Ecto neural progenitor cell (in vitro differentiated cells): ENCODE data around the gene MBD4.

Source experiments
- DNase-seq: peaks from one replicate; pipeline ENCODE4 v3.0.0-alpha.2; 2018; ENCODE audit warnings: low spot score

MBD4 gene

DNA sequence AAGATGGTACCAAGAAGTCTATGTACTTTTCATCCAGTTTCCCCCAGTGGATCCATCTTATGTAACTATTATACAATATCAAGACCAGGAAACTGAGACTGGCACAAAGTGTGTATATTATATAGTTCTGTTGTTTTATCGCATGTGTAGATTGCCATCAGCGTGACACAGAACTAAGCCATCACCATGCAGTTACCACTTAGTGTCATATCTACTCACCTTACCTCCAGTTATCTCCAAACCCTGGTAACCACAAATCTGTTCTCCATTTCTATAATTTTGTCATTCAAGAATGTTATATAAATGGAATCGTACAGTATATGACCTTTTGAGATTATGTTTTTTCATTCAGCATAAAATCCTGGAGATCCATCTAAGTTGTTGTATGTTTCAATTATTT is 23.3 kb upstream of the MBD4 start:
- no peak for DNase-seq

DNA sequence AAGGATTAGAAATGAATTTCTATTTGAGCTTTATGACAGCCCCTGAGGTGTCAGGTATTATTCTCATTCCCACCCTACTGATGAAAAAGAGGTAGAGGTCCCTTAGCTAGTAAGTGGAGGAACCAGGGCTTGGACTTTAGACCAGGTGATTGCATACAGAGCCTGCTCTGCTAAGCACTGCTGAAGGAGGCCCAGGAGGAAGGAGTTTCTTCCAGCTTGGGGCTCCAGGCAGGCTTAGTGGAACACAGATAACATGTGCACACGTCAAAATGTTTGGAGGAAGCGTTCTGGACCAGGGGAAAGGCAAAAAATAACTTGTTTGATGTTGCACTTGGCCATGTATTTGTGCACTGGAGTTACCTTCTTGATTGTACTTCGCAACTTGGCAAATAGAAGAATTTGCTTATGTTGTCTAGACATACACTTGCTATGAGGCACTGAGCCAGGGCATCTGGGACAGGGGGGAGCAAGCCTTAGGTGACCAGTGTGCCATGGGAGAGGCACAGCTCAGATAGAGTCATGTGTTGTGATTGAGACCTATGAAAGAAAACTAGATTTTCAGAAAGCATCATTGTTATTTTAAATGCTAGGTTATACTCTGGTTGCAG is 22.7 kb upstream of the MBD4 start:
- DNase-seq = no peak

DNA sequence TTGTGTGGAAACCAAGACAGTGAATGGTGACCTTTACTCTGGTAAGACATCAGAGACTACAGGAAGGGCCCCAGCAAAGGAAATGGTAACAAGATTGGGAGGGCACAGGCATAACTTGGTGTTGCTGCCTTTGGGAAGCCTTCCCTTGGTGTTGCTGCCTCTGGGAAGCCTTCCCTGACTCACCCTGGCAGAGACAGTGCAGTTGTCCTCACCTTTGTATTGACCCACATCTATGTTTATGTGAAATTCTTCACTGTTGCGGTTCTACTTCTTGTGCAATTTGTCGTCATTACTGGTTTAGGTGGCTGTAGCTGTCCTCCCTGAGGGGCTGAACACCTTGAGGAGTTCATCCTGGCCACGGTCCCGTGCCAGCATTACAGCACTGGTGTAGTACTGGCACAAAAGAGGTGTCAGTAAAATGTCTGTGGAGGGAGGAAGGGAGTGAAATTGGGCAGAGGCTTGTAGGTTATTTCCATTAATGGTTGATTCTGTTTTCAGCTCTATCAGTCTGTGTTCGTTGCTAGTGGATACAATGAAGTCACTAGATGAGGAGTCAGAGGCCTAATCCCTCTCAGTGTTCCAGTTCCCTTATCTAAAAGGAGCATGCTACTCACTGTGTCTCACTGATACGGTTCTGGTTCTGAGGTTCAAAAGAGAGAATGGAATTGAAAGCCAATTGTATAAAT is 21.9 kb upstream of the MBD4 start:
- no peak for DNase-seq

- no peak for DNase-seq
These were observed 21.3 kb upstream of the MBD4 start for GRCh38 chr3:129461022-129461421.

DNA sequence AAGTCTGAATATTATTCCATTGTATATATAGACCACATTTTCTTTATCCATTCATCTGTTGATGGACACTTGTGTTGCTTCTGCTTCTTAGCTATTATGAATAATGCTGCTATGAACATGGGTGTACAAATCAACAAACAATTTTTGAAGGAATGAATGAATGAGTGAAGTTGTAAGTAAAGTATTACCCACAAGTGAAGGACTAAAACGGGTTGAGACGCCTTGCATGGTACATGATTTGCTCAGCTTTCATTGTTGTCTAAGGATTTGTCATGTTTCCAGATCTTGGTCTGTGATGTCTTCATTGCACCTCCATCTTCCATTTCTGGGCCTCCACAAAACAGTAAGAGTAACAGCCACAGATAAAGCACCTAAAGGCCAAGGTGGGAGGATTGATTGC is 20.8 kb upstream of the MBD4 start:
- DNase-seq = no peak

- no peak for DNase-seq
These were observed 20.4 kb upstream of the MBD4 start for GRCh38 chr3:129460155-129460554.

- DNase-seq = no peak
These were observed 14.0 kb upstream of the MBD4 start for GRCh38 chr3:129453732-129454131.

DNA sequence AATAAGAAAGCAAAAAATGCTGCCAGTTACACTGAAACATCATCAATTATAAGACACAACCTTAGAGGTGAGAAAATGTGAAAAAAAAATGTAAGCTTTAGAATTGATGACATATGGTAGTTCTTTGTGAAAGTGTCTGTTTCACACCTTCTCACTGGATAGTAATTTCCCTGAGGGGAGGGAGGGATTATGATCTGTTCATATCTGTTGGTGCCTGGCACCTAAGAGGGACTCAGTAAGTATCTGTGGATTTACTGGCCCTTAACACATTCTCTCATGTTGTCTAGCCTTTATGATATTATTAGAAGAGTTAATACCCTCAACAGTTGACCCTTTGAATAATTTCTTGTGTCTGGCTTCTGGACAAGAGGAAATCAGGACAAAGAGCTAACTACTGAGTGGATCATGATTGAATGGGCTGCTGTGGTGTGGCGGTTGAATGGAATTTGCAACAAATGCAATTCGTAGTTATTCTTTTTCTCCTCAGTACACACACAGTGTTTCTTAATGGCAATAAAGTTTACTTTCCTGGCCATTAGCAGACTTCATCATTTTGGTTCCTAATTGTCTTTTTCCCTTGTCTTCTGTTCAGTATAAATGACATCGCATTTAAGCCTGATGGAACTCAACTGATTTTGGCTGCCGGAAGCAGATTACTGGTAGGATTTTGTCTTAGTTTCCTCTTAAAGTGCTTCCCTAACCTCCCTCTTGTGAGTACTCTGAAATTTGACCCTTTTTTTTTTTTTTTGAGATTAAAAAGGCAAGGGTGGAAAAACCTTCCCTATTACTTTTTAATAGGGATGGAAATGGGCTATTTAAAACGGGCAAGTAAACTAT is 9.7 kb upstream of the MBD4 start:
- no peak for DNase-seq

DNA sequence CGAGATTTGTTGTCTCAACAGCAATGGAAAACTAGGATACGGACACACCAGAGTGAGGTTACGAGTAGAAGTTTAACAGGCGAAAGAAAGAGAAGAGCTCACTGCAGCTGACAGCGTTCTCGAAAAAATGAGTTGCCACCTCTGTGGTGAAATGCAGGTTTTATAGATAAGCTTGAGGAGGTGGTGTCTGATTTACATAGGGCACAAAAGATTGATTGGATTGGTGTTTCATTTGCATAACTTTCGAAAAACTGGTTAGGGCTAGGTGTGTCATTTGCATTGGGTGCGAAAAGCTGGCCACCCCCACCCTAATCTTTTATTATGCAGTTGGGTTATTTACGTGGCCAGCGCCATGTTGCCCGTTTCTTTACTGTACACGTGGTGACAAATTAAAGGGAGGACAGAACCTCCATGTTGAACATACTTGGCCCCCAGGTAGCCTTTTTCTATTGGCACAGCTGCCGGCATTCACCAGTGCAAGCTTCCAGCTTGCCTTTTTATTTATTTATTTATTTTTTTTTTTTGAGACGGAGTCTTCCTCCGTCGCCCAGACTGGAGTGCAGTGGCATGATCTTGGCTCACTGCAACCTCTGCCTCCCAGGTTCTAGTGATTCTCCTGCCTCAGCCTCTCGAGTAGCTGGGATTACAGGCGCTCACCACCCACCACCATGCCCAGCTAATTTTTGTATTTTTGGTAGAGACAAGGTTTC is 8.6 kb upstream of the MBD4 start:
- no peak for DNase-seq

DNA sequence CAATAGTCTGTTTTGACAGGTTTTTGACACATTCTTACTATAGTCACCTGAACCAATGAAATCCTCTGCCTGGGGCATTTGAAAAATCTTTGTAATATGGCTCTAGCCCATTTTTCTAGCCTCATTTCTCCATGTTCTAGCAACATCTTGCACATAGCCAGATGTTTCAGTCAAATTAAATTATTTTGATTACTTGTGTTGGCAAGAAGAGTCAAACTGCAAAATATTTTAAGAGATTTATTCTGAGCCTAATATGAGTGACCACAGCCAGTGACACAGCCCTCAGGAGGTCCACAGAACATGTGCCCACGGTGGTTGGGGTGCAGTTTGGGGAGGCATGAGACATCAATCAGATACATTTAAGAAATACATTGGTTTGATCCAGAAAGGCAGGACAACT is 7.2 kb upstream of the MBD4 start:
- DNase-seq = no peak

DNA sequence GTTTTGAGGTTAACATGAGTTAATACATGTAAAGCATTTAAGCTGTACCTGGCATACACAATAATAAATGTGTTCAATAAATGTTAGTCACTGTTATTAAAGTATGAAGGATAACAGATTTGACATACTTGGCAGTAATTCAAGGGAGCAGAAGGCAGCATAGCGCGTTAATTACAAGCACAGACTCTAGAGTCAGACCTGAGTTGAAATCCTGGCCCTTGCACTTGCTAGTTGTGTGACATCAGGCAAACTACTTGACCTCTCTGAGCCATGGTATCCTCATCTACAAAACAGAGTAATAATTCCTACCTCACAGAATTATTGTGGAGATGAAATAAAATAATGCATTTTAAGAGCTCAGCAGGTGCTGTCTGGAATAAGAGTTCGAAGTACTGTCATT is 5.7 kb upstream of the MBD4 start:
- DNase-seq = no peak

DNA sequence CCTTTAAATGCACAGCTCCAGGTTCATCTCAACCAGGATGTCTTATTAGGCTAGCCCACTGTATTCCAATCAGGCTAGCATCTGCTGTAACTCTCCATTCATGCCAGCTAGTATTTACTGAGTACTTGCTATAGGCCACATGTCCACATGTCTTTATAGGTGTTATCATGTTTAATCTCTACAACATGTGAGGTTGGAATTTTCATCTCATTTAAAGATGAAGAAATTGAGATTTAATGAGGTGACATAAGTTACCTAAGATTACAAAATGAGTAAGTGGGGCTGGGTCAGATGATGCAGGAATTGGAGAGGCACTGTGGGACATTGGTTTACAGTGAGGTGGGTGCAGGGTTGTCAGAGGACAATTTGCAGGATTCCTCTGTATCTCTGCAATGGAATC is 3.2 kb upstream of the MBD4 start:
- no peak for DNase-seq

DNA sequence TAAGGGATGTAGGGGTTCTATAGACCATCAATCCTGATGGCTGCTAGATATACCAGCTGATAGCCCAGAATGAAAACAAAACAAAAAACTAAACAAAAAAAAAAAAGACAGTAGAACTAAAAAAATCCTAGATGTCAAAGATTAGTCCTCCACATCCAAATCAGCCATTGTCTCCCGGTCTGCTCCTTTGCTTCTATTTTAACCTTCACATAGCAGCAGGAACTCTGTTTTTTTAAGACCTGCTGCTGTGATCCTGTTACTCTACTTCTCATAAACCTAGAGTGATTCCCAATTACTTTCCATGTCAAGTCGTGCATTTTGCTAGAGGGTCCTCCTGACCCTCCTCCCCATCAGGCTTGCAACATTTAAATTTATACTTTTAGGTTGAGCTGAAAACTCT is 2.7 kb upstream of the MBD4 start:
- no peak for DNase-seq

DNA sequence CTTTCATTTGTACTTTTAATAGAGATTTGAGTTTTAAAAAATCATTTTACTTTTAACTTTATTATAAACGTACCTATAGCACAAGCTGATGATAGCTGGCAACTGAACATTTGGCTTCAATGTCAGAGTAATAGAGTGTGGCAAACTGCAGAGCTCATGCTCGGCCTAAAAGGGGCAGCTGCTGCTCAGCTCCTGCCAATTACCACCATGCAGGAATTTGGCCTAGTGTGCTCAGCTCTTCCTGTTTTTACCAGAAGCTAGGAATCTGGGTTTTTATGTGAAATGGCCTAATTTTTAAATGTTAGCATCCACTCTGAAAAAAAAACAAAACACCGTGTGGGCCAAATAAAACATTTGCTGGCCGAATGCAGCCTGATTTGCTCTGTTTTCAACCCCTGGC is 2.0 kb upstream of the MBD4 start:
- no peak for DNase-seq

- no peak for DNase-seq
These were observed 1.5 kb upstream of the MBD4 start for GRCh38 chr3:129441215-129441614.

DNA sequence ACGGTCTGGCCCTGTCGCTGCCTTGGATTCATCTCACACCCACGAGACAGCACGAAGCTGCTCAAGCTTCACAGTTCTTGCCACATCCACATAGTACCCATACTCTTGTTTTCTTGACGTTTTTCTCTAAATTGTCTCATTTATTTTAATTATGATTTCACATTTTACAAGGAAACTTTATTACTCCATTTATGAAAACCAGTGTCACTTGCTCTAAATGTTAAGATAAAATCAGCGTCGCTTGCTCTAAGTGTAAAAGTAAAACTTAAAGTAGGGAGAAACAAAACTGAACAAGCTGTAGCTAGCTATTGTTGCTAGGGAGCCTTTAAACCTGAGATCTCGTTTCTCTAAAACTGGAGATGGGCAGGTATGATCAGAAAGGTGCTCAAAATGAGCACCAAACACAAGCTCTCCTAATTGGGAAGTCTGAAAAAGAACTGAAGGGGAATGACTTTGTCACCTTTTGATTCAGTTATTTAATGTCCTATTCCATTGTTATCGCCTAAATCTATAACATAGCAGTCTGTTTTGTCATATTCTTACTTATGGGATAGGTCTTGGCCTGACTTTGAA is 956 bp upstream of the MBD4 start:
- DNase-seq = no peak

DNA sequence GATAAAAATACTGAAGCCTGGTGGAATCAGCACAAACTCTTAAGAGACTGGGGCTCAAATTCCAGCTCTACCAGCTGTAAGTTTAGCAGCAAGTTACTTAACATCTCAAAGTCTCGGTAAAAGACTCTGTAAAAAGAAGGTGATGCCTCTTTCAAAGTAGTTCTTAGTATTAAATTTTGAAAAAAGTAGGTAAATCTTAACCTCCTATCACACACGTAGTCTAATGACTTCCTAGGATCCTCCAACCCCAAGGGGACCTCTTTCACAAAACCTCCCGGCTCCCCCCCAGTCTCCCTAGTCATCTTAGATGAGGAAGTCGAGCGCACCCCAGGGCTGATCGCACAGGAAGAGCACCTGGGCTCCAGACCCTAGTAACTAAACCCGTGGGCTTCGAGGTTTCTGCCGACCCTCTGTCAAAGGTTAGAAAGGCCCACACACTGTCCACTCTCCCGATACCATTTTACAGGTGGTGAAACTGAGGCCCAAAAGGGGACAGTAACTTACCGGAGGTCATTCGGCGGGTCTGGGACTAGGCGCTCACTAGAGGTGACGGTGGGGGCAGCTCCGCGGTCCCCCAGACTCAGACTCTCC is 427 bp downstream of the MBD4 start:
- DNase-seq = no peak

- no peak for DNase-seq
These were observed 4.4 kb downstream of the MBD4 start for GRCh38 chr3:129435367-129435766.

- DNase-seq = no peak
These were observed 5.6 kb downstream of the MBD4 start for GRCh38 chr3:129434140-129434539.

DNA sequence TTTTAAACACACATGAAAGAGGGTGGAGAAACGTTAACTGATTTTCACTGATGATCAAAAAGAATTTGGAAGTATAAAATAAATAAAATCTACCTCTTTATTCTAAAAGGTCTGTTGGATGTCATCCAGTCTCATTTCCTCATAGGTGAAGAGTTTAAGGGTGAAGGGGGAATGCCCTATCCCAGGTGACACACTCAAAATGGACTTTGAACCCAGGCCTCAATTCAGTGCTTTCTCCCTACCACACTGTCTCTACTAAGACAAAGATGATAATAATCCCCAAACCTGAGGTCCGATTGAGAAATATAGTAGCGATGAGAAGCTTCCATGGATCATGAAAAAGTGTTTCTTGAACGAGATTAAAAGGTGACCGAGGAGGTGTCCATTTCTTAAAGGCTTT is 6.2 kb downstream of the MBD4 start:
- DNase-seq = no peak

- DNase-seq = no peak
These were observed 7.1 kb downstream of the MBD4 start for GRCh38 chr3:129432671-129433070.

DNA sequence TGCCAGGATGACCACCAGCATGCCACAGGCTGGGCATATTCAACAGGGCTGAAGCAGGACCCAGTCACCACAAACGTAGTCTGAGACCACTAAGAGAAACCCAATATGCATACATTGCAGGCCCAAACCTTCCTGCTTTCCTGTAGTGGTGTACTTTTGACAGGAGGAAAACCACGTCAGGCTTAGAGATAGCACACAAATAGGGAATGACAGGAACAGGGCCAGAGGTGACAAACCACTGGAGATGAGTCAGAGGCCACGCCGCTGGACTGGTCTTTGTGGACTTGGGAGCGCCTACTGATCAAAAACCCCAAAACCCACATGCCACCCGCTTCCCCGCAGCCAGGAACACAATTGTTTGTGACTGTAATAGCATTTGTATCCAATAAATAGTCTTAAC is 7.7 kb downstream of the MBD4 start:
- no peak for DNase-seq
